HG02763 (cell line): ENCODE measurements around the gene ARHGDIB.

Experiments
- ATAC-seq: cut with Tn5 transposase; IDR thresholded peaks from one replicate; pipeline ENCODE4 v1.9.1; 2021; ENCODE audit warnings: mild to moderate bottlenecking, moderate library complexity; ENCODE audit not compliant: unreplicated experiment

ARHGDIB gene

DNA sequence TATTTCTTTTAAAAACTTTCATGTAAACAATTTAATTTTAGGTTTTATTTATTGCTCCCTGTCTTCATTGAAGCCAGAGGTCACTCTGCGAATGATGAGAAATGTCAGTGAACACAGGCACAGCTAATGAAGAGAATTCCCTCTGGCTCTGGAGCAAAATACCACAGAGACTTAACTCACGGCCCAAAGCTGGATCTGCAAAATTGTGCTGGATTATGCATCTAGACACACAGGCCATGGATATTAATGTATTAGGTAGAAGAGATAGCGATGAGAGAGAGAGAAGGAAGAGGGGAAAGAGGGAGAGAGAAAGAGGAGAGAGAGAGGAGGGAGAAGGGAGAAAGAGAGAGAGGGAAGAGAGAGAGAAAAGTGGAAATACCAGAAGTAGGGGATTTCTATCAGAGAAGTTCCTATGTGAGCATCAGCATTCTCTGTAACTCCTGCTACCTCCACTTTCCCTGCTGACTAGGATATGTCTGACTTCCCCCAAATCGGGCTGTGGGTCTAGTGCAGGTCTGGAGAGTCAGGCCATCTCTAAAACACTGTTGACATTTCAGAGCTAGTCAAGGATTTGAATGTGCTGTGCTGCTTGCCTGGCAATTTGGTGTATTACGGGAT, 3.7 kb downstream of the ARHGDIB start:
- ATAC-seq, result no peak

DNA sequence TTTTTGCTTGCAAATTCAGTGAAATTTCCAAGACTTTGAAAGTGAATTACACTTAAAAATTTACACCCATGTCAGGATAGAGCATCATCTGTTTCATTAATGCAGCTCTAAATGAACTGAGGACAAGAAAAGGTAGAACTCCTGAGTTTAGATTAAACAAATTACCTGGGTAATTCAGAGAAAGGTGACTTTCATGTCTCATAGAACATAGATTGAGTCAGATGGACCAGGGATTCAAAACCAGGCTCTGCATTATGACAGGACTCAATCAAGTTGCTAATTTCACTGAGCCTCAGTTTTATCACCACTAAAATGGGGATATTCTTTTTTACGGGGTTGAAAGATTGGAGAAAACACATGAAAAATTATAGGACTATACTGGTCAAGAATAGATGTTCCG, 4.5 kb downstream of the ARHGDIB start:
- ATAC-seq, result no peak

DNA sequence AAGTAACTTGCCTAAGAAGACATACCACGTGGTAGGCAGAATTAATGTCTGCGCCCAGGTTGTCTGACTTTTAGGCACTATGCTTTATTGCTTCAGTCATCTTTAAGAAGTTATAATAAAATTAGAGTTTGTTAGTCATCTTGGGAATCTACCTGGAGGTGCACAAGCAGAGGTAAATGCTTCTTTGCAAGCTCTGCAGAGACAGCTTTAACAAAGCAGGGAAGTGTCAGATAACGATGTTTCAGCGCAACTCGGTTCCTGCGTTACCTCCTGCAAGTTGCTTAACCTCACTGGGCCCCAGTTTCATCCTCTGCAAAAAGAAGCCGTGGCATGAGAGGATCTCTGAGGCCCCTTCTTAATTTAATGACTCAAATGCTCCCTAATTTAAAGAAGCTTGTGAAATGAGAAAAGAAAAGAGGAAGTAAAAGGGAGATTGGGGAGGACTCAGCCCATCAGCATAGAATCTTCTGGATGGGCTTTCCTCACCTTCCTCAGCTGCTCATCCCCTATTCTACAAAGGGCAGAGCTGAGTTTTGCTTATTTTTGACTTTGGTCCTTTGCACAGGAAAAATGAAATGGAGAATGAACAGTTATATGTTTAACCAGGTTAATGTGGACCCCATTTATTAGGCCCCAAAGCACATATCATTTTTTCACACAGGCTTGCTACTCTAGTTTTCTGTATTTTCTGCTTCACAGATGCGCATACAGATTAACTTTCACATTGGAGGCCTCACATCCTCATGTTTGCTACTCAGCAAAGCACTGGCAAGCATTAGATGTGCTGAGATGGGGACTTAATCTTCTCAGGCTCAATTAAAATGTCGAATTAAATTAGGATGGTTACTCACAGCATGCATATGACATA, 5.1 kb downstream of the ARHGDIB start:
- peak; percentile 25 for ATAC-seq

DNA sequence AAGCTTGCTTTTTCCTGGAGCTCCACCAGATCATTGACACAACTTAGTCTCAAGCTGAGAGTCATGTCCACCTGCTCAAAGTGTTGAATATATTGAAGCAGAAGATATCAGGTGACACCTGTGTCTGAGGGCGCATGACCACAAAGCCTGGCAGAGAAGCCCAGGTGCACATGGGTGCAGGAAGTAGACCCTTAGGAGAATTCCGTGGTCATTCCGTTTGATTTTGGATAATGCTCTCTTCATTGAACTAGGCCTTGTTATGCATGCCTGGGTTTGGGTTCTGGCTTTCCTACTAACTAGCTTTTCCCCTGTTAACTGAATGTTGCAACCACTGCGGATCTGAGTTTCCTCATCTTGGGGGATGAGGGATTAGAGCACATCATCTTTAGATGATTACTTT, 7.1 kb downstream of the ARHGDIB start:
- ATAC-seq, result no peak

DNA sequence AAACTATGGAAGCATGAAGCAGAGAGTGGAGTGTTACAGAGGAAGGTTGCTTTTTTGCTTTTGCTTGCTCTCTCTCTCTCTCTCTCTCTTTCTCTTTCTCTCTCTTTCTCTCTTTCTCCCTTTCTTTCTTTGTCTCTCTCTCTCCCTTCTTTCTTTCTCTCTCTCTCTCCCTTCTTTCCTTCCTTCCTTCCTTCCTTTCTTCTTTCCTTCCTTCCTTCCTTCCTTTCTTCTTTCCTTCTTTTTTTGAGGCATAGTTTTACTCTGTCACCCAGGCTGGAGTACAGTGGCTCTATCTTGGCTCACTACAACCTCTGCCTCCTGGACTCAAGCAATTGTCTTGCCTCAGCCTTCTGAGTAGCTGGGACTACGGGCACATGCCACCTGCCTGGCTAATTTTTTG, 7.6 kb downstream of the ARHGDIB start:
- no peak for ATAC-seq

DNA sequence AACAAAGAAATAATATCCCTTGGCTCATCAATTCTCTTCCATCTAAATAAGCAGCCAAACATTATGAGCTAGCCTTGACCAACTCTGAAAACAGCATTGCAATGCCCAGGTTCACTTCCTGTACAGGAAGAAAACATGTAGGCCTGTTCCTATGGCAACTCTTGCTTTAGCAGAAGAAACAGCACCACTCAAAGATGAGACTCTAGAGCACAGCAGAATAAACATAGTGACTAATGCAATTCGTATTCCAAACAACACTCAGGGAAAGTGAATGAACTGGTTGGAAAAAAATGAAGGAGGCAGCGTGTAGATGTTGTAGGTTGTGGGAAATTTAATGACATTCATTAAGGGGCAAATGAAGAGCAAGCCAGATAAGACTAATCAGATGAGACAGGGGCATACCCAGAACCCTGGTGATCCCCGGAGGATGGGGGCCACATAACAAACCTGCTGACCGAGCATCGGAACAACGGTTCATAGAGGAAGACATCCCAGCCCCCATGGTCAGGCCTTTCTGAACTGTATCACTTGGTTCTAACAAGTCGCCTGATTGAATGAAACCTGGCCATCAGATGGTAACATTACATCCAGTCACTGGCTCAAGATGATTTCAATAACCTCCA, 9.0 kb downstream of the ARHGDIB start:
- peak; percentile 64 for ATAC-seq

DNA sequence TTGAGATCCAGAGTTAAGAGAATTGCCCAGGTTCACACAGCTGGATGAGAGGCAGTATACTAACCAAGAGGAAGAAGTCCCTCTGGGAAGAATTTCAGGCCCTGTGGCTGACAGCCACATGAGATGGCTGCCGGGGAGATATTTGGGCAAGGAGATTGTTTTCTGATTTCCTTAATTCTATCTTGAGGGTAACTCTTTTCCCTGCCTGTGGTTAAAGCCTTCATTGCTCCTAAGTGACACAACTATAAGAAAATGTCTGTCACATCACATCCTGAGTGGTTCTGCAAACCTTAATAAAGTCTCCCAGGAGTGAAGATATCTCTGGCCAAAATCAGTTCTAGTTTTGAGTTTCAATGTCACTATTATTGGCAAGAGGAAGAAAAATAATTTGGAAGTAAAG, 9.6 kb downstream of the ARHGDIB start:
- ATAC-seq, result no peak

DNA sequence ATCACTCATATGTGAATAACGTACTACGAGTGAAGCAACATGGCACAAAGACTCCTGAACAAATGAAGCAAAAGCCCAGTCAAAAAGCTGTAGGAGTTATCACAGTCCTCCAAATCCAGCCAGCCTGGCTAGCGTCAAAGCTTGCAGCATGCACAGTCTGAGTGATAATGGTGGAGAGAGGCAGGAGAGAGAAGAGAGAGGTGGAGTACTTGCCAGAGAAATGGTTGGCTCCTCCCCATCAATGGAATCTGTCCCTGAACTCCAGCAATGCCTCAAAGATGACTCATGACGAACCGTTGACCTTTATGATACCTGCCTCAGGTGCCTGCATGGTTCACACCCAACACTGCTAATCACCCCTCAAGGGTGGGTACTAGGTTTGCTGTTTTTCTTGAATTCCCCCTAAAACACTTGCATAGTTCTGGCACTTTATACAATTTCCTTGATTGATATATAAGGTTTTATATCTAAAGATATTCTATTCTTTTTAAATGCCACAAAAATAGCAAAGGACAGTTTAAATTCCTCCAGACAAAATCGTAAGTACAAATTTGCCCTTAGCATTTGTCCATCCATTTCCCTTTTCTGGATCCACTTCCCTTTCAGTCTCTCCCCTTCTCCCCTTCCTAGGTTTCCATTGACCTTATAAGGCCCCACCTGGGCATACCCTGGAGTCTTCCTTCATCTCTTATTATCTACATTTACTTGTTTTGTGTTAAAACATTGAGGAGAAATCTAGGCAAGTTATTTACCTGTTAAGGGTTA, 10.2 kb downstream of the ARHGDIB start:
- no peak for ATAC-seq

DNA sequence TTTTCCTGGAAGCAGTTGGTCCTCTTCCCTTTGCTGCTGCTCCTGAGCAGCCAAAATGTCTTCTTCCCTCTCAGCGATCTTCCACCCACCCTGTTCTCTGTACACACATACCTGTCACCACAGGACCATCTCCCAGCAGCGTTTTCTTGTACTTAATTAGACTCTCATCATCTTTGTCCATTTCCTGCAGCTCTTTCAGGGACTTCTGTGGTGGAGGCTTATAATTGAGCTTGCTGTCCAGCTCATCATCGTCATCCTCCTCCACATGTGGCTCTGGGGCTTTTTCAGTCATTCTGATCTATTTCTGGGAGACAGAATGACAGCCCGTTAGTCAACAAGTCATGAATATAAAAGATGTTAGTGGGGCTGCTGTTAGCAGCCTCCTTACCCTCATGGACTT, 11.0 kb downstream of the ARHGDIB start:
- no peak for ATAC-seq

DNA sequence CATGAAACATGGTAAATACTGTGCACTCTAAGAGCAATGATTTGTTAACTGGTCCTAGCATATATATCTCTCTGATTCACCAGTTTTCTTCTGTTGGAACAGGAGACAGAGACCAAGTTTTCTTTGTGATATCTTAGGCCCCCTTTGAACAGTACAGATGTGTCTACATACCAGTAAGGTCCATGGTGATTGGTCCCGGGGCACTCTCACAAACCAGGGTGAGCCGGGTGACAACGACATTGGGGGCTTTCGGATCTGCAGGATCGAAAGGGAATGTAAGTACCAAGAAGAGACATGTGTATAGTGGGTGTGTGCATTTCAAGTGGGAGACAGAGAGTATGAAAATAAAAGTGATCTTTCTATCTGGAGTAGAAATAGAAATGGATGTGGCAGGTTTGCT, 11.8 kb downstream of the ARHGDIB start:
- ATAC-seq, result no peak

DNA sequence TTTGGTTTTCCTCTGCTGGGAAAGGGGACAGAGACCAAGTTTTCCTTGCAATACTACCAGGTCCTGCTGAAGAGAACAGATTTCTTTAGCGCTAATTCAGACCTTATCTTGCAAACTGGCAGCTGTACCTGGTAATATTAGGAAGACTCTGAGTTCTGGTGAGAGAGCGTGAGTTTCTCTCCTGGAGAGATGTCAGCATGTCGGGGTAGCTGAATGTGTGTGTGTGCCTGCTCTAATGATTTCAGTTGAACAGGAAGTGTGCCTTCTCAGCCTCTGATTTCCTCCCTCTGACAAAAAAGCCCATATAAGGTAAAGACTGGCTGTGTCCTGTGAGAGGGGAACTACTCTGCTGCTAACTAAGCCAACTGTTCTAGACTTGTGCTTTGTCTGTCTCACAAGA, 12.7 kb downstream of the ARHGDIB start:
- ATAC-seq, result peak; percentile 90

DNA sequence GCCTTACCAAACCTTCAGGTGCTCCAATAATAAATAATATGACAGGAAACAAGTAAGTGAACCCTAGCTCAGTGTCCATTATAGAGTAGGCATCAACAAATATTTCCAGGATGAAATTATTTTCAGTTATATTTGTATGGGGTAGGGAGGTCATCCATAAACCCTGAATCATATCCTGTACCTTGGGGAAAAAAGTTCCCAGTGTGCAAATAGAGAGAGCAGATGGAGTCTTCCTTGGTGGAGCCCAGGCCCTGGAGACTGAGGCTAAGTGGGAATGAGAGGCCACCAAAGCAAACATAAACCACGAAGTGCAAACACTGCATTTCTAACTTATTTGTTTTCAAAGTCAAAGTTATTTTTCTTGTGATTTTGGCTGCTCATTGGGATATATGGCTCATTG, 14.5 kb downstream of the ARHGDIB start:
- ATAC-seq, result no peak

DNA sequence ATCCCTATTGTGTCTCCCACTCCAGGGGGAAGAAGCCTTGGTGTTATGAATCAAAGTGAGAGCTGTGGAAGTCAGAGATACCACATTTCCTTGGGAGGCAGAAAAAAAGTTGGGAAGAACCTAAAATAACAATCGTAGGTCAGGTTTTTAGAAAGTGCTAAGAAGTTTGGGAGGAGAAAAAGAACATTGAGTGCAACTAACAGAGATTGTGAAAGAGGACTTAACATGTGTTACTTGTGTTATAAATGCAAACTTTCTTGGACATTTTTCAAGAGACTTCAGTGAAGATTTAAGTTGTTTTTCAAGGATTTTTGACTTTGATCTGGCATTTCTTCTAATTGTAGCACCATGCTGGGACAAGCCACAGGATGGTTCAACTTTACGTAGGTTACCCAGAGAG, 15.2 kb downstream of the ARHGDIB start:
- no peak for ATAC-seq

DNA sequence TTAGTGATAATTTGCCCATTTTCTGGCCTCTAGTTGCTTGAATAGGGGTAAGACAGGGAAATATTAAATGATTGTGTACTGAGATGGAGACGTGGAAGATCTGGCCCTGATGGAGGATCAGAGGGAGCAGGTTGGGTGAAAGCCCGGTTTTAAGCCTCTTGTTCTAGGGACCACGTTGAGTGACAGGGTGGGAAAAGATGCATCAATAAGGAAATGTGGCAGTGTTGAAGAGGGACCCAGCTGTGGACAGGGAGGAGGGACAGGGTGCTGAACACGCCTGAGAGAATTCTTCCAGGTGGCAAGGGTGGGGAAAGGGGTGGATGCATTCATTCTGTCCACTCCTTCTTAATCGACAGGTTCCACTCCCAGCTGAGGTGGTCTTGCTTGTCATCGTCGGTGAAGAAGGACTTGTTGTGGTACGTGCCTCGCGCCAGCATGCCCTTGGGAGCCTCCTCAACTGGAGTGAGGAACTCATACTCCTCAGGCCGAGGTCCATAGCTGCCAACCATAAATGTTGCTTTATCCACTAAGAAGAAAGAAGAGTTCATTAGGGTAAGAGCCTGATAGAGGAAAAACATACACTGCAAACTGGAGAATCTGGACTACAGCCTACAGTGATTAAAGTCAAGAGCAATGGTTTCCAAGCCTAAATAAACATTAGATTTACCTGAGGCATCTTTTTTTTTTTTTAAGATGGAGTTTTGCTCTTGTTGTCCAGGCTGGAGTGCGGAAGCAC, 19.0 kb downstream of the ARHGDIB start:
- ATAC-seq, result no peak

DNA sequence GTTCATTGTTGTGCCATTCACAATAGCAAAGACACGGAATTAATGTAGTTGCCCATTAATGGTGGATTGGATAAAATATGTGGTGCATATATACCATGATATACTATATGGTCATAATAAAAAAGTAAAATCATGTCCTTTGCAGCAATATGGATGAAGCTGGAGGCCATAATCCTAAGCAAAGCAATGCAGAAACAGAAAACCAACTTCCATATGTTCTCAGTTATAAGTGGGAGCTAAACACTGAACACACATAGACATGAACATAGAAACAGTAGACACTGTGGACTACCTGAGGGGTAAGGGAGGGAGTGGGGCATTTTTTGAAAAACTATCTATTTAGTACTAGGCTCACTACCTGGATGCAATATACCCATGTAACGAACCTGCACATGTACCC, 20.0 kb downstream of the ARHGDIB start:
- no peak for ATAC-seq

DNA sequence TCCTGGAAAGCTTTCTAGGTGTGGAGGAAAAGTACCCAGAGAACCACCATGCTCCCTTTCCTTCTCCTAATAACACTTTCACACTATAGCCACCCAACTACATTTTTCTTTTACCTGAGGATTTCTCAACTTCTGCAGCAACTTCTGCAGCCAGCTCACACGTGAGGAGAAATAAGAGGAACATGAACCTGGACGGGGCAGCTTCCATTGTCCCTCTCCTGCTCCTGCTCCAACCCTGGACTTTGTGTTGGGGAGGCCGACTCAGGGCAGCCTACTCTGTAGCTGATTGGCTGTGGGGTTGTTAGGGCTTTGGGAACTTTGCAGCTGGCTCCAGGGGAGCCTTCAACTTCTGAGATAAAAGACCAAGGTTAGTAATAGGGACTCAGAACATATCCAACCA, 23.1 kb downstream of the ARHGDIB start, which contains the start of gene ERP27:
TSS of gene ERP27 (minus strand) at position 237 of the 400 bp plus-strand sequence. CDS start at position 208, 29 bp downstream.
- ATAC-seq, result no peak

DNA sequence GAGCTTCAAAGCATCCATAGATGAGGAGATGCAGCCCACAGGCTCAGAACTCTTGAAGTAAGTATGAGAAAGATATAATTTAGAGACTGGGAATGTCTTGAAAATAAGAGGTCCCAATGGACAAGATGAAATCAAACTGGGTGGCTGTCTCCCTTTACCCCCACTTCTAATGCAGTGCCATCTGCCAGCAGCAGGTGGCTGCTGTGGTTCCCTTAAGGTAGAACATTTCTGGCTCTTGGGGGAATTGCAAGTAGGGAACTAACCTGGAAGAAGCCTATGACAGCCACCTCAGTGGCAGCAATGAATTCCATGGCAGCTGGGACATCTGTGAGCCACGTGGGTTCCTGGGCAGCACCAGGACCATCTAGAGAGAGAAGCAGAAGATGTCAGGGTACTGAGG, 23.7 kb downstream of the ARHGDIB start:
- ATAC-seq, result no peak

DNA sequence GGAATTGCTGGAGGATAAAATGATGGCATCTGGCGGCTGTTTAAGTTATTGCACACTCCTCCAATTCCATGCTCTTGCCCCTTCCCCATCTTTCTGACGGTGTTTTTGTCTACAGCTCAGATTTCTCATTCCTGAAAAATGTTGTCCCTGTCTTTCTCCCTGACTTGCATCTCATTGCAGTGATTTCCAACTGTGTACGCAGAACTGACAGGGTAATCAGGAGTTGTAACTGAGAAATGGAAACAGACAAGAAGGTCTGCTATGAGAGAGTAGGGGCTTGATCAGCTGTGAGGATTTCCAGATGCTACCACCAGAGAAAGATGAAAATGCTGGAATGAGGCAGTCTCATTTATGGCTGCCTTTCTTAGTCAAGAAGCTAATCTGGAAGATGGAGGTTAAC, 24.4 kb downstream of the ARHGDIB start:
- ATAC-seq, result no peak

DNA sequence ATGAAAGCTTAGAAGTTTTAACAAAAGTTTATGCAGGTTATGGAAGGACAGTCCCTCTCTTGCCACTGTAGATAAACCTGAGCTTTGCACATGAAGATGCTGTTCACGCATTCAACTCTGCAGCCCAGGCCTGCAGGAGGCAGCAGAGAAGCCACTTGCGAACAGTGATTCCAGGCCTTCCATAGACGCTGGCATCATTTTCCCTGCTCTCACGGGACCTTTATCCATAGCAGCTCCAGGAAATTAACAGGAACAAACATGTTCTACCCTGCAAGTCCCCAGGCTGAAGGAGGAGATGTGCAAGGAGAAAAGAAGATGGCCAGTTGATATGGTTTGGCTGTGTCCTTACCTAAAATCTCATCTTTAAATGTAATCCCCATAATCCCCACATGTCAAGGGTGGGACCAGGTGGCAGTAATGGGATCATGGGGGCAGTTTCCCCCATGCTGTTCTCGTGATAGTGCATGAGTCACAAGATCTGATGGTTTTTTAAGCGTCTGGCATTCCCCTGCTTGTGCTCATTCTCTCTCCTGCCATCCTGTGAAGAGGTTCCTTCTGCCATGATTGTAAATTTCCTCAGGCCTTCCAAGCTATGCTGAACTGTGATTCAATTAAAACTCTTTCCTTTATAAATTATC, 25.1 kb downstream of the ARHGDIB start:
- ATAC-seq, result no peak

DNA sequence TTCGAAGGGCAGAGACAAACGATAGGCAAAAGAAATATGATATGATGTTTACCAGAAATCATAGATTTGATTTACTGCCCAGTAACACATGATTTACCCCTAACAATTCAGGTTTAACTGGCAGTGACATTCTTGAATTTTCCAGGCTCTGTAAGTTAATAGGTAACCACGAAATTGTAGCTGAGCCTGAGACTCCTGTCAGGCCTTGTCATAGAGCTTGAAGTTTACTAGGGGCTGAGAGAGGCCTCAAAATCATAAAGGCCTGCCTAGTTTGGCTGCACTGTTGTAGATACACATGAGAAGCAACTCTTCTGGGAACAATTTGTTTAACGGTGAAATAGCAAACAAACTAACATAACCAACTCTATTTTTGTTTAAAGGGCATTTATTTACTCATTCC, 26.4 kb downstream of the ARHGDIB start:
- ATAC-seq, result no peak
